ENCODE measurements around the gene GABRG3.

Gene GABRG3

DNA sequence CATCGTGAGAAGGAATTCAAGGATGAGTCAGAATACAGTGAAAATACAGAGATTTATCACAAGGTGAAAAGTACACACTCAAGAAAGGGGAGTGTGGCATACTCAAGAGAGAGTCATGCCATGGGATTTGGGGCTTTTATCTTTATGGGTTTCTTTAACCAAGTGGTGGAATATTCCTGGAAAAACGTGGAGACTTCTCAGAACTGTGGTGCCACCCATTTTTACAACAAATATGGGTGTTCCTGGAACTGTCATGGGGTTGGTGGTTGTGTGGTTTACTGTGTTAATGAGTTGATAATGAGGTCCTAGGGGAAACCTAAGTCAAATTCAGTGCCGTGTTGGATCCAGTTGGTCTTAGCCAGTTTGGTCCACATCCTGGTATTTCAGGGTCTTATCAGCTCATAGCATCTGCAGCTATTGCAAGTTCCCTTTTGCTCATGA is 497.2 kb downstream of the GABRG3 start:
- no peak for DNase-seq (ENCODE audit: low read depth)

DNA sequence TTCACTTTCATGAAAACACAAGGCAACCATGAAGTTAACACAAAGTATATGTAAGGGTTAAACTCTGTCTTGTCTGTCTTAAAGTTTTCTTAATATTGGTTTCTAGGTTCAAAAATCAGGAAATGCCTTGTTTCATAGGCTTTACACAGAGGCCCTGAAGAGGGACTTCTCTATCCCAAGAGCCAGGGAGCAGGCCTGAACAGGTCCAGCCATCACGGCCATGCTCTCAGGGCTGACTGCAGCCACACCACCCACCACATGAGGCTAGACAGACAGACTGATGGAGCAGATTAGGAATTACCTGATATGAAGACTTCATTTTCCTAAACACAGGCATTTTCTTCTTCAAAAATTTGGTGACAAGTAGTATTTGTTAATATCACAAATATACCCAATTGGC is 502.9 kb downstream of the GABRG3 start:
- DNase-seq (ENCODE audit: low read depth): no peak

DNA sequence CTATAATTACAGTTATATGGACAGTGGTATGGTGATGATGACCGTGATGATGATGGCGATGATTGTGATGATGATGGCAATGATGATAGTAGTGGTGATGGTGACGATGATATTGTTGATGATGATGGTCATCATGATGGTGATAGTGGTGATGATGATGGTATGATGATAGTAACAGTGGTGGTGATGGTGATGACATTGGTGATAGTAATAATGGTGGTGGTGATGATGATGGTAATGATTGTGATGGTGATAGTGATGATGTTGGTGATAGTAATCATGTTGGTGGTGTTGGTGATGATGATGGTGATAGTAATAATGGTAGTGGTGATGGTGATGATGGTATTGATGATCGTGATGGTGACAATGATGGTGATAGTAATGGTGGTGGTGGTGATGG is 504.4 kb downstream of the GABRG3 start:
- no peak for DNase-seq (ENCODE audit: low read depth)

DNA sequence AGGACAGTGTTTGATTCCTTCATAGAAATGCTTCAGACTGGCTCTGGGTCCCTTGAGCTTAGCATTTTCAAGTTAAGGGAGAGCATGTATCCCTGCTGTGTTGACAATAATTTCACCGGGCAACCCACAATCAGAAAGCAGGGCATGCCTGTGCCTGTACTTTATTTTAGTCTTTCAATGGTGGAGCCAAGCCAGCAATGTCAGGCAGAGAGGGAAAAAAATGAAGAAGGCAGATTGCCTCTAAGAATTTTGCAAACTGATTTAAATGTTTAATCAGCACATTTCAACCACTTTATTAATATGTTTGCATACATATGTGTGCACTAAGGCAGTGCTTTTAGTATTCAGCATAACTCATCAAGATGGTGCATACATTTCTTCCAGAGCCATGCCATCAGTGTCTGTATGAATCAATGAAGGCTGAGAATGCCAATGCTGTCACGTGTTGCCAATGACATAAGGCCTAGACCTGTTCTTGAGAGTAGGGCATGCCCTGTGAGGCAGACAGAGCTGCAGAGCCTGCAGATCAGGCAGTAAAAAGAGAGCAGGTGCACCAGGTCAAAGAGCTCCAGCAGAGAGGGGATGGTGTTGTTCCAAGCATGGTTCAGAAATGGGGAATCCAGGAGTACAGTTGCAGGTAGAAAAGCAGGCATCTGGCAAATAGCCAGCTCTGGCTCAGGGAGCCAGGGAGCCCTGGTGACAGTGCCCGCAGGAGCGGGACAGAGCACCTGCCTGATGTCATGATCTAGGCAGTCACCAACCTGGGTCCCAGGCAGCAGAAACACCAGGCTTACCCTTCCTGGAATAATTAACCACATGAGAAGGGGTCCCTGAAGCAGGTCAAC is 508.5 kb downstream of the GABRG3 start:
- no peak for DNase-seq (ENCODE audit: low read depth)

DNA sequence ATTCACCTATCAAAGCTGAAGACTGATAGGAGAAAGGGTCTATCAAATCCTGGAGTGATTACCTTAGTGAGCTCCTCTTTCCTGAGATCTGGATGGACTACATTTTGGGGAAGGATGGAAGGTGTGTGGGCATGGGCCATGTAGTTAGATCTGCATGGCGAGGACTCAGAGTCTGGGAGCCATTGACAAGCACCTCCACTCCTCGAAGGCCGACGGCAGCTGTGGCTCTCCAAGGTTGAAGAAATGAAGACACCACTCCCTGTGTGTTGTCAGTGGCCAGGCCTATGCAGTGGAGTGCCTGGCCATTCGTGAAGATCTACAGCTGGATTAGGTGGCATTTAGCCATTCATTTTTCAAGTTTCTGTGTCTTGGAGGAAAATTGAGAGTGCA is 509.2 kb downstream of the GABRG3 start:
- no peak for DNase-seq (ENCODE audit: low read depth)

GRCh38 chr15:27480642-27481041 is 509.7 kb downstream of the GABRG3 start:
- DNase-seq (ENCODE audit: low read depth): no peak

DNA sequence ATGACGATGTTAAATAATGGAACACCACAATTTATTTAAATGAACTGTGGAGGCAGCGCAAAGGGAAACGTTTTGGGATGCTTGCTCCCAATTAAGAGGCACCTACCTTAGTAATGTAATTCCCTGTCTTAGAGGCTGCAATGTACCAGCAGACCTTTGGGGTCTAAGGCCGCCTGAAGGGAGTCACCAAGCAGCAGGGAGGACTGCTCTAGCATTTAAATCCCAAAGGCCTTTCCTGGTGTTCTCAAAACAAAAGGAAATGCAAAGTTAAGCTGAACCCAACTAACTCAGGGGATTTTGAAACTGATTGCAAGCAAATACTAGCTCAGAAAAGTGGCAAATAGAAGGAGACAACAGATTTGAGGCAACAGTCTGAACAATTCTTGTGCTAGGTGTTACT is 510.8 kb downstream of the GABRG3 start:
- no peak for DNase-seq (ENCODE audit: low read depth)

- DNase-seq (ENCODE audit: low read depth): no peak
Observed at GRCh38 chr15:27482287-27482686, 511.3 kb downstream of the GABRG3 start.

DNA sequence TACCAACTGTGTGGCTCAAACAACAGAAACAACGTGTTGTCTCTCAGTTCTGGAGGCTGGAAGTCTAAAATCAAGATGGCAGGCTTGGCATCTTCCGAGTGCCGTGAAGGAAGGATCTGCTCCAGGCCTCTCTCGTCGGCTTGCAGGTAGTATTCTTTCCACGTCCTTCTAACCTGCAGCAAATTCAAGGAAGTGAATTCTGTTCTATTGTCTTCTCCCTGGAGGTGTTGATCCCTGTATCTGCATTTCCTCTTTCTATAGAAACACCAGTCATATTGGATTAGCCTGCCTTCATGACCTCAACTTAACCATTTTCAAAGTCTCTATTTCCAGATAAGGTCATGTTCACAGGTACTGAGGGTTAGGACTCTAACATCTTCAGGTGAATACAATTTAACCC is 512.1 kb downstream of the GABRG3 start:
- DNase-seq (ENCODE audit: low read depth): no peak

GRCh38 chr15:27485265-27485664 is 514.3 kb downstream of the GABRG3 start:
- no peak for DNase-seq (ENCODE audit: low read depth)

DNA sequence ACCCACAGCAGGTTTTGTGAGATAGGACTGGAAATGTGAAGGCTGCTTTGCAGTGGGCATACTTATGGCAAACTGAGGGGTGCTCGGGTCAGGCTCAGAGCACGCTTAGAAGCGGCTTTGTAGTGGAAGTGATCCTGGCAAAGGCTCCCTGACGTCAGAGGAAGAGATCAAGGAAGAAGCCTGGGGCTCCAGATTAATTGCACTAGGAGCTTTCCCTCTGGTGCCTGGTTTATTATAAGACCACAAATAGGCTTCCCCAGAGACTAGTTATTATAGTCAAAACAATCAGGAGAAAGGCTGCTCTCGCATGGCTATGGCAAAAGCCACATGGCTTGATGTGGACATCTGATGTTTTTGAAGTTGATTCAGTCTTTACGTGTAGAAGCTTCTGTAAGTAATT is 515.1 kb downstream of the GABRG3 start:
- DNase-seq (ENCODE audit: low read depth): no peak

GRCh38 chr15:27486683-27487647 is 516.0 kb downstream of the GABRG3 start:
- no peak for DNase-seq (ENCODE audit: low read depth)

DNA sequence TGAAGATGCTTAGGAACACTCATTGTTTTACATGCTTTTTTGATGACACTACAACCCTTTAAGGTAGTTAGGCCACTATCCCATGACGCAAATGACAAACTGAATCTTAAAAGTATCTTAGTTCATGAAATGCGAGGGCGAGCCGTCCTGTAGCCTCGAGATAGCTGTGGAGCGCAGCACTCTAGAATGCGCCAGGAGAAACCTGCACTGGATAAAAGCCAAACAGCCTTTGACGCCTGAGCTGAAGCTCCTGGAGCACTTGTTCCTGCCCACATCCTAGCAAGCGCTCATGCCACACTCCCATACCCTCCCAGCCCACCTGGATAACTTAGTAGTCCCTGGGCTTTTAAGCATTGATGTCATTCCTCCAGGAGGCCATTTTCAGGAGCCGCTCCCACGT is 516.9 kb downstream of the GABRG3 start:
- no peak for DNase-seq (ENCODE audit: low read depth)

DNA sequence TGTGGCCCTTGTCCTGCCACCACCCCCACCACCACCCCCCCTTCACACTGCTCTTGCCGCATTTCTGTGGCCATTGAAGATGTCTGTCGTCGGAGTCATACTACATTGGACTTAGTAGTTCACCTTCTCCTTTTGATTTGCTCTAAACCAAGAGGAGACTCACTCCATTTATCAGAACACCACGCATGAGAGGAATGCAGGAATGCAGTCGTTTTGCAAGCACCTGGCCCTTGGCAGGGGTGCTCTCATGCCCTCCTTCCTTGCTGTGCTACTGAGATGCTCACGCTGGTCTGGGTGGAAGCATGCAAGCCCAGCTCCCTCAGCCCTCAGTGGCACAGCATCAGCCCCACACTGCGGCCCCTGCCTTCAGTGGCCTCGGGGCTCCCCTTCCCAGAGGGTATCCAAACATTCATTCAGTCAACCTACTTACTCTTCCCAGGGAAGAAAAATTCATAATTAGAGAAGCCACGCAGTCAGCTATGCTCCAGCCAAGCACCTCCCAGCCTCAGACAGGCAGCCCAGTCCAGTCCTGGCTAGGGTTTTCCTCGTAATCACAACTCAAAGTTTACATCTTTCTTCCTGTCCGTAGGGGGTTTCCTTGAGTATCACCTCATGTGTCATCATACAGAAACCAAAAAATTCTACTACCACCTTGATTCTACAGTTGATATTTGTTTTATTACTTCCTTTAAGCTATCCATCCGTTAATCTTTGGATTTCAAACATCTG is 520.0 kb downstream of the GABRG3 start:
- DNase-seq (ENCODE audit: low read depth): no peak

DNA sequence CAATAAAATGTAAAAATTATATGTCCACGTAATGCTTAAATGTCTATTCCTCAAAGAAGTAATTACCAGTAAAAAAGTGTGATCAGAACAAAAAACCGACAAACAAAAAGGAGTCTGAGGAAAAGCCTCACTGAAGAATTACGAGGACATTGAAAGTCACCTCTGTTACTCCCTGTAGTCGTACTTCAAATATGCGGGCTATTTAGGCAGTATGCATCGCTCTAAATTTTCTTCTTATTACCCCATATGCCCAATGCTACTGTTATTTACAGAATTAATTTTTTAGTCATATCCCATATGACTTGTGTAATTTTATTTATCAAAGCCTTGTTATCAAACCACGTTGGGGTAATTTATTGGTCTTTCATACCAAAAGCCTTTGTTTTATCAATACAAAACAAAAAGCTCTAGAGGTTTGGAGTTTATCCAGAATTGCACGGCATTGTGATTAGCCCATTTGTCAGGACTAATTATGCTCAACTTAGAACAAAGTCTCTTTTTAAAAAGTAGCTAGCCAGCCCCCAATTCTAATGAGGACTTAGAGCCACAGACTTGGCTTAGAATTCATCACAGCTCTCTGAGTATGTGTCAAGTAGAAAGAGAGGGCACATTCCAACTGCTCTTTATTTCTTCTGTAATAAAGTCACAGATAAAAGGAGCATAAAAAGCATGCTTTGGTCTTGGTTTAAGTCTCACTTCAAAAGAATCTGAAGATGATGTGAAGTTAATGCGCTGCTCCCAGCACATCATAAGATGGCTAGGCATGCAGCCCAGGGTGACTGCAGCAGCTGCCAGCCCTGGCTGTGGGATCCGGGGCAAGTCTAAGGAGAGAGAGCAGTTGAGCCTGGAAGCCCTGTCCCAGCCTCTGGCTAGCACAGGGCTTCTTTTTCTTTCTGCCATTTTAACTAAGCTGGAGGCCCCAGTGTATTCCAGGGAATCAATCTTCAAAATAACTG is 521.0 kb downstream of the GABRG3 start:
- DNase-seq (ENCODE audit: low read depth): peak; percentile 12

DNA sequence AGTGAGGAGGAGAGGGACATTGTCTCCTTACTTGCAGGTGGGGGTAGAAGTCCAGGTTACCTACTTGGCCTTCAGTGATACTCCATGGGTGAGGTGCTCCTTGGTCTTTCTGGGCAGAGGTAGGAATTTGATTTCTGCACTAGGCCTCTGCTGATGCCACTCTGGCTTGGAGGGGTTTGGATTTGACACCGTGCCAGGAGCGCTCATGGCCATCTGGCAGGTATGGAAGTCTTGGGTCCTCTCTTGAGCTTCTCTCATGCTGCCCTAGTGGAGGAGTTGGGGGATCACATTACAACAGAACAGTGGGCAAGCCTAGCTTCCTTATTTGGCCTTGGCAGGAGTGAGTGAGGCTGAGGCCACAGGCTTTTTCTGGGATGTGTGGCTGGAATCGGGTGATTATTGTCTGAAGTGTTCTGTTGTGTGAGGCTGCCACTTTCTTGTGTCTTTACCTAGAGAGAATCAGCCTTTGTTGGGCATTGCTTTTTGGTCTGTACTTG is 525.0 kb downstream of the GABRG3 start:
- DNase-seq (ENCODE audit: low read depth): no peak

- DNase-seq (ENCODE audit: low read depth): no peak
Observed at GRCh38 chr15:27498700-27499099, 527.7 kb downstream of the GABRG3 start.

DNA sequence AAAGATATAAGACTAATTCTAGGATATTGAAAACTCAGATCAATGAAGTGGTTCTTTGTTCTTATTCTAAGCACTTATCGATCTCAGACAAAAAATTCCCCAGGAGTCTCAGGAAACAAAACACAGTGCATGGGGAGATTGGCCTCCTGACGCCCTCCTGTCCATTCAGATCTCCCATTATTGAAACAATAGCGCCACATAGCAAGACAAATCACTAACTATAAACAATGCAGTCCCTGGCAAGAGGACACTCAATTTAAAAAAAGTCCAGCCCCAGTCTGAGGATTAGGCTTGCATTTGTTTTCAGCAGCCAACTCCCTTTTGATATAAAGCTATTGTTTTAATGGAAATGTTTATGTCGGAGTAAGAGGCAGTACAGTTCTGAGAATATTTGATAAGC is 528.2 kb downstream of the GABRG3 start:
- DNase-seq (ENCODE audit: low read depth): no peak

- no peak for DNase-seq (ENCODE audit: low read depth)
Observed at GRCh38 chr15:27499719-27500118, 528.7 kb downstream of the GABRG3 start.

DNA sequence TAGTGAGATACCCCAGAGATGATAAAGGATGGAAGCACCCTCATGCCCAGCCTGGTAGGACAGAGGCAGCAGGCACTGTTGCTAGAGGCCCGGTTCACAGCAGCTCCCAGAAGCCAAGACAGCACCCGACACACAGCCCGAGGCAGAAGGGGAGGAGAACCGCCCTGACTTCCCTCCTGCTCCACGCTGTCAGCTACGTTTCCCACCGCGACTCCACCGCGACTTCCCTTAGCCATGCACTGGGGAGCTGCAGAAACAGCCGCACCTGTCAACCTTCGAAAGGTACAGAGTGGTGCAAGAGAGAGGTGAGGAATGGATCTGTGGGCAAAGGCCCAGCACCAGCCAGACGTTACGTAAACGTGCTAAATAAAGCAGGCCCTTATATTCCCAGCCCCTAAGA is 529.2 kb downstream of the GABRG3 start:
- DNase-seq (ENCODE audit: low read depth): no peak

- DNase-seq (ENCODE audit: low read depth): no peak
Observed at GRCh38 chr15:27506752-27507151, 535.8 kb downstream of the GABRG3 start.
